ENCODE results near the gene ECHDC3.

GRCh38 chr10:11775412-11775811 is 33.2 kb downstream of the ECHDC3 start:
- no peak for TF ChIP-seq POLR2A (IDR thresholded peaks at IDR 0.05; ENCODE audit: low read length)
- no peak for TF ChIP-seq GATA1 (IDR thresholded peaks at IDR 0.05; ENCODE audit: low read depth, low read length)

All from erythroblast (primary cell).